ENCODE data around the gene APOL5. TPM values are rescaled to one million over a fixed set of nuclear protein-coding genes. Genes with fewer than 3 reads are reported as not detected.
"Not testable (repeated sequence)": the region's sequence is repeated elsewhere in the genome, so short reads cannot be mapped to it uniquely, and the experiment has no call there.

Gene APOL5, protein sequence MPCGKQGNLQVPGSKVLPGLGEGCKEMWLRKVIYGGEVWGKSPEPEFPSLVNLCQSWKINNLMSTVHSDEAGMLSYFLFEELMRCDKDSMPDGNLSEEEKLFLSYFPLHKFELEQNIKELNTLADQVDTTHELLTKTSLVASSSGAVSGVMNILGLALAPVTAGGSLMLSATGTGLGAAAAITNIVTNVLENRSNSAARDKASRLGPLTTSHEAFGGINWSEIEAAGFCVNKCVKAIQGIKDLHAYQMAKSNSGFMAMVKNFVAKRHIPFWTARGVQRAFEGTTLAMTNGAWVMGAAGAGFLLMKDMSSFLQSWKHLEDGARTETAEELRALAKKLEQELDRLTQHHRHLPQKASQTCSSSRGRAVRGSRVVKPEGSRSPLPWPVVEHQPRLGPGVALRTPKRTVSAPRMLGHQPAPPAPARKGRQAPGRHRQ
- polyA plus RNA-seq (ENCODE audit: insufficient read length in 4 of 4) = under 1 TPM in 1 of 4 donors, not detected in 3; 0.10 TPM

GRCh38 chr22:35717572-35717971 is at the start of gene APOL5:
Gene APOL5 (plus strand): TSS chr22:35717872. CDS start chr22:35717872, 0 bp downstream.
- DNase-seq (ENCODE audit: low read depth in 4 of 4, low spot score in 2 of 4) = no peak

DNA sequence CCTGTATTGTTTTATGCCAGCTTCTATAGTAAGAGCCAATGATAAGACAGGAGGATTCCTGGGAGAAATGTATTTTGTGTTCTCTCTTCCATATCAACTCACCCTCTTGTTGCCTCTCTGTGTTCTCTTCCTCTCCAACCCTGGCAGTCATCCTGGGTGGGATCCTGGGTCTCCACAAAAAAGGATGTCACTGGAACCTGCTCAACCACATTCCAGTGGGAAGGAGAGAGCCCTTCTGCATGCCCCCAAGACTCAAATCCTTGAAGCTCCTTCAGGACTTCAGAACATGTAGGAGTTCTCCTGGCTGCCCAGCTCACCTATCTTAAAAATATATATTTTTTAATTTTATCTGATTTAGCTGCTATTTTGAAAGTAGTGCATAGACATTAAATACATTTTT is 43.3 kb upstream of the APOL5 start:
- DNase-seq (ENCODE audit: low read depth in 4 of 4, low spot score in 2 of 4) = no peak

DNA sequence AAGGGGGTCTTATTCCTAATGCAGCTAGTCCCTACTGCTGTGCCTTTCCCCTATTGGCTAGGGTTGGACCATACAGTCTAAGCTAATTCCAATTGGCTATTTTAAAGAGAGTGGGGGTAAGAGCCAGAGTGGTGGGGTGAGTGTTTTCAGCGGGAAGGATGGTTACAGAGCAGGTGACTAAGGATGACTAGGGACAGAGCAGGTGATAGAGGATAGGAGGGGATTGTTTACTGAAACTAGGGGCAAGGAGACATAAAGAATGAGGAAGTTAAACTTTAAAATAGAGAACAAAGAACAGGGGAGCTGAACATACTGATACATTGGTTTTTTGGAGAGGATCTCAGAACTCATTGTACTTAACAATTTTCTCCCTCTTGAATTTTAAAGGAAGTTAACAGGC is 41.6 kb upstream of the APOL5 start:
- DNase-seq (ENCODE audit: low read depth in 4 of 4, low spot score in 2 of 4) = not testable (repeated sequence)

GRCh38 chr22:35677460-35678187 is 40.0 kb upstream of the APOL5 start:
- no peak for DNase-seq (ENCODE audit: low read depth in 4 of 4, low spot score in 2 of 4)

DNA sequence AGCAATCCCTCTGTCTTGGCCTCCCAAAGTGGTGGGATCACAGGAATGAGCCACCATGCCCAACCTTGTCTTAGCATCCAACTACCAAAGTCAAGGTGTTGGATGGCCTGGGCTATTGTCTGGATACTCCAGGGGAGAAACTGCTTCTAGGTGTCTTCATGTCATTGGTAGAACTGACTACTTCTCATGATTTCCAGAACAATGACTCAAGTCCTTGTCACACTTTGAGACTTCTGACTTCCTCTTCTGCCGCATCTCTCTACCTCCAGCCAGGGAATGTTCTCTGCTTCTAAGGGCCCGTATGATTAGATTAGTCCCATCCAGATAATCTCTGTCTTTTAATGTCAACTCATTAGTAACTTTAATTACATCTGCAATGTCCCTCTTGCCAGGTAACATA is 38.8 kb upstream of the APOL5 start:
- no peak for DNase-seq (ENCODE audit: low read depth in 4 of 4, low spot score in 2 of 4)

GRCh38 chr22:35679492-35679891 is 38.2 kb upstream of the APOL5 start:
- not testable (repeated sequence) for DNase-seq (ENCODE audit: low read depth in 4 of 4, low spot score in 2 of 4)

DNA sequence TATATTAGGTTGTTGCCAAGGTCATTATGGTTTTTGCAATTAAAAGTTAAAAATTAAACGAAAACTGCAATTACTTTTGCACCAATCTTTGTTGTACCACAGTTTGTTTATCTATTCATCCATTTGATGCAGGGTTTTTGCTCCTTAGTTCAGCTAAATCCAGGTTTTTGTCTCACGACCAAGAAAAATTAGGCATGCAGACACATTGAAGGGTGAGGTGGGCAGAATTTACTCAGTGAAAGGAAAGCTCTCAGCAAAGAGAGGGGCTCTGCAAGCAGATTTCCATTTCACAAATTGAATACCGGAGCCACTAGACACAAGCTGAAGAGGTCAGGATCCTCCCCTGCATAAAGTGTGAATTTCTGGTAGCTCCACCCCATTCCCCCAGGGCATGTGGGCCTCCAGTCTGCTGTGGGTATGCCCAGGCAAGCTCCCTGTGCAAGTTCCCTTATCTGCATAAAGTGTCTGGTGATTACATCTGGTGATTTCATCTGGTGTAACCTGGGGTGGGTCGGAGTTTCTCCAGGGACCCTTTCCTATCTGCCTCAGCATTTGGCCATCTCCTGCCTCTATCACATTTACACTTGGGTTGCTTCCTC is 36.1 kb upstream of the APOL5 start:
- no peak for DNase-seq (ENCODE audit: low read depth in 4 of 4, low spot score in 2 of 4)

GRCh38 chr22:35683560-35683959 is 34.1 kb upstream of the APOL5 start:
- no peak for DNase-seq (ENCODE audit: low read depth in 4 of 4, low spot score in 2 of 4)

GRCh38 chr22:35684270-35684700 is 33.4 kb upstream of the APOL5 start:
- no peak for DNase-seq (ENCODE audit: low read depth in 4 of 4, low spot score in 2 of 4)

- no peak for DNase-seq (ENCODE audit: low read depth in 4 of 4, low spot score in 2 of 4)
Observed at GRCh38 chr22:35684732-35685131, 32.9 kb upstream of the APOL5 start.

- DNase-seq (ENCODE audit: low read depth in 4 of 4, low spot score in 2 of 4) = no peak
Observed at GRCh38 chr22:35685731-35686130, 31.9 kb upstream of the APOL5 start.

GRCh38 chr22:35686298-35686697 is 31.4 kb upstream of the APOL5 start:
- no peak for DNase-seq (ENCODE audit: low read depth in 4 of 4, low spot score in 2 of 4)

- DNase-seq (ENCODE audit: low read depth in 4 of 4, low spot score in 2 of 4) = no peak
Observed at GRCh38 chr22:35687461-35687860, 30.2 kb upstream of the APOL5 start.

DNA sequence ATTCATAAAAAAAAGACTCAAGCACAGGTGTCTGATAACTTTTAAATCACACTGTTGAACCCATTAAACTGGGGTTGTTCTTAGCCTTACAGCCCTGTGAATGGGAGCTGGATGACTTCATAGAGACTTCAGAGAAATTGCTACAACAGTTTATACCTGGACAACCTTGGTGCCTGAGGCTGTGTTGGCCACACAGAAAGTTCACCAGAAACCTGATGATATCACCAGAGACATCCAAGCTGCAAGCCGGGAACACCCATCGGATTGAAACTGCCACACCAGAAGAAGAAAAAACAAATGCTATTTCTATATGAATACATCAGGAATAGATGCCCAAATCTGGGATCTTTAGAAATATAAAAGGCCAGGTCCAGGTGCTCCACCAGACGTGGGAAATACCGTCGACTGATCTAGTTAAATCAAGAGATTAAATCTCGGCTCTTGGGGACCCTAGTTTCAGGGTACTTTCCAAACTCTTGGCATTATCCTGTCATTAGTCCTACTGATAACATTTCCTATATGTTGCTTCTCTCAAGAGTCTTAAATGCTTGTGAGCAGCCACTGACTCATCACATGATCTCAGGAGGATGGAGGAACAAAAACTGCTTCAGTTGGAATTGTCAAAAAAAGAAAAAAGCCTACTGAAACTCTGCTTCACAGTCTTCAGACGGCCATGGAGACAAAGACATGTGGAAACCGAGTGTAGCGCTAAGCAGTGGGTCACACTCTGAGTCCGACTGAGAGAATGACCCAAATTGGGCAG is 28.6 kb upstream of the APOL5 start:
- no peak for DNase-seq (ENCODE audit: low read depth in 4 of 4, low spot score in 2 of 4)

DNA sequence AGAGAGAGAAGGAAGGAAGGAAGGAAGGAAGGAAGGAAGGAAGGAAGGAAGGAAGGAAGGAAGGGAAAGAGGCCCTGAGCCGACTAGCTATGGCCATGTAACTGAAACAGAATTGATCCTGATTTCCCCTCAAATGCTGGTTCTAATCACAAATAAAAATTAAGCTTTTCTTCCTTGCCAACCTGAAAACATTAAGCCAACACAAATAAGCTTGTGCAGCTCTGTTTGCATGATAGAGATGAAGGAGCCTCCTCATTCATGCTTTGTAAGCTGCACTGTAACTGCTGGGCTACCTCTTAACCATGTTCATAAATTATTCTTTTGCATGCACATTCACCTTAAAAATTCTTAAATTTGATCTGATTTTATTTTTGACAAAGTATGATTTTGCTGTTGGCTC is 27.7 kb upstream of the APOL5 start:
- no peak for DNase-seq (ENCODE audit: low read depth in 4 of 4, low spot score in 2 of 4)

GRCh38 chr22:35695202-35695601 is 22.5 kb upstream of the APOL5 start:
- no peak for DNase-seq (ENCODE audit: low read depth in 4 of 4, low spot score in 2 of 4)

GRCh38 chr22:35697142-35697541 is 20.5 kb upstream of the APOL5 start:
- no peak for DNase-seq (ENCODE audit: low read depth in 4 of 4, low spot score in 2 of 4)

DNA sequence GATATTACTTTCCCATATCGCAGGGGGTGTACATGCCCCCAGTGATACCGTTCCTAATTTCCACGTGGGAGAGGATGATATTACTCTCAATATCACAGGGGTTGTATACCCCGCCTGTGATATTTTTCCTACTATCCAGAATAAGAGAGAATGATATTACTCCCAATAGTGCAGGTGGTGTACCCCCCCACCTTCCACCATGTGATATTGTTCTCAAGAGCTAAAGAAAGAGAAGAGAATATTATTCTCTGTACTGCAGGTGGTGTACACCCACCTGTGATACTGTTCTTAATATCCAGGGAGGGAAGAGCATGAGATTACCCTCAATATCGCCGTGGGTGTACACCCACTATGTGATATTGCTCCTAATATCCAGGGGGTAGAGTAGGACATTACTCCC is 17.8 kb upstream of the APOL5 start:
- not testable (repeated sequence) for DNase-seq (ENCODE audit: low read depth in 4 of 4, low spot score in 2 of 4)

DNA sequence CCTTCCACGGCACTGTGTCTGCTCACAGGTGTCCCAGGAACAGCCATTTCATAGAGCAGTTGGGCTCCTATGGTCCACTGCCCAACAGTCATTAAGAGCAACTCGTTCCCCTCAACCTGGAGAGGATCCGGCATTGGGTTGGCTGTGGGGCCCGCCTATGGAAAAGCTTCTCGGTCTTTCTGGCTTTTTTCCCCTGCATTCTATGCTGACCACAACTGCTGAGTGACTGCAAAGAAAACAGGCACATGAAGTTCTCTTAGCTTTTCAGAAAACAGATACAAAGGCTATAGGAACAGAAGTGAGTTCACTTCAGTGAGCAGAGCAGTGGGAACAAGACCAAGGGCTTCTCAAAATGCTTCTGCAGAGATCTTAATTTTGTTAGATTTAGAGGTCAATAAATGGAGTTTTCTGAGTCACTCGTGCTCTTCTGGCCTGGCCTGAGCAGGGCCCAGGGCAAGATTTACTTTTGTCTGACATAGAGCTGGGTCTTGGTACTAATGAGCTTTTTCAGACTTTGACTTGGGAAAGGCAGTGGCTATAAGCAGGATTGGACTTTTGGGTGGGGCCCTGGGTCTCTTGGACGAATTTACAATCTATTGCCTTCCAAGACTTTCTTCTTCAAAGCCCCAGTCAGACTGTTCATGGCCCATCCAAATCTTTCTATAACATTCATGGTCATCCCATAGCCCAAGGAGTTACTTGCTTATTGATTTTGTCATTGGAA is 13.6 kb upstream of the APOL5 start:
- no peak for DNase-seq (ENCODE audit: low read depth in 4 of 4, low spot score in 2 of 4)

DNA sequence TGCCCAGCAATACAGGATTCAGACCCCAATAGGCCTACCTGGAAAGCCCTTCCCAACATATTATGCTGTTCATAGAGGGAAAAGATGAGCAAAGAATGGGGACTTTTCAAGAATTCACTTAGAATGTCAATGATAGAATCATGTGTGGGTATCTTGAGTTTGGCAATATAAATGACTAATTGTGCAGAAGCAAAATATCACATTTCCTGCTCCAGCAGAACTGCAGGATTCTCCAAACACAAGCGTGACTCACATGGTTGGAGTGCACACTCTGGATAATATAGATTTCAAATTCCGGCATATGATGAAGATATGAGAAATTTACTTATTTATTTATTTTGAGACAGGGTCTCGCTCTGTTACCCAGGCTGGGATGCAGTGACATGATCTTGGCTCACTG is 12.5 kb upstream of the APOL5 start:
- no peak for DNase-seq (ENCODE audit: low read depth in 4 of 4, low spot score in 2 of 4)
